ENCODE measurements around the gene GFY. TPM values are rescaled to one million over a fixed set of nuclear protein-coding genes. Genes with fewer than 3 reads are reported as not detected.

GFY gene
- total and polyA plus RNA-seq, 9 of the 15 experiments (the other 6 are each of a cell fraction or from before 2014, with no cell fraction given), result 0.06 to 0.40 (median 0.19) TPM; not detected in 3

GRCh38 chr19:49391581-49392399 lies 33.4 kb upstream of the GFY start (continued):
- no peak; a peak in 1 of 3 replicates for TF ChIP-seq CBX3 (IDR thresholded peaks at IDR 0.05; ENCODE audit: borderline replicate concordance in 1 of 2, low read length in 2 of 2)
- peak; percentile 20; the same call in 1 of the 2 replicates for TF ChIP-seq ZBTB33 (CRISPR knock-in tag; IDR thresholded peaks at IDR 0.05)
- peak; percentile 24 for TF ChIP-seq ATF7 (IDR thresholded peaks at IDR 0.05)
- TF ChIP-seq HDAC1 (IDR thresholded peaks at IDR 0.05), result peak in 1 of 2 experiments; percentile 77; a peak in 2 of 4 replicates
- 0 out of 2 replicates have a peak, but pooled peaks have one; percentile 34 for TF ChIP-seq KLF16 (IDR thresholded peaks at IDR 0.05)
- no peak for TF ChIP-seq XRCC3 (IDR thresholded peaks at IDR 0.05)
- TF ChIP-seq EWSR1 (IDR thresholded peaks at IDR 0.05; ENCODE audit: borderline replicate concordance, low read depth, partially characterized antibody), result no peak
- TF ChIP-seq ZNF347 (CRISPR knock-in tag; IDR thresholded peaks at IDR 0.05; ENCODE audit: low read depth), result no peak
- TF ChIP-seq RAD21 (CRISPR knock-in tag; conservative IDR thresholded peaks at IDR 0.05 in 1 of 2, IDR thresholded peaks at IDR 0.05 in 1 of 2), result peak; percentile 97 to 99
- peak; percentile 62; the same call in 1 of the 2 replicates for TF ChIP-seq NKRF (IDR thresholded peaks at IDR 0.05; ENCODE audit: borderline replicate concordance)
- TF ChIP-seq ZNF79 (CRISPR knock-in tag; IDR thresholded peaks at IDR 0.05; ENCODE audit: low read depth), result no peak
- TF ChIP-seq ZC3H11A (IDR thresholded peaks at IDR 0.05; ENCODE audit: low read depth, low read length), result no peak
- no peak for TF ChIP-seq NFIX (CRISPR knock-in tag; IDR thresholded peaks at IDR 0.05; ENCODE audit: low read depth)
- TF ChIP-seq HBP1 (CRISPR knock-in tag; IDR thresholded peaks at IDR 0.05), result 0 out of 2 replicates have a peak, but pooled peaks have one; percentile 39
- TF ChIP-seq, protein P1, sequence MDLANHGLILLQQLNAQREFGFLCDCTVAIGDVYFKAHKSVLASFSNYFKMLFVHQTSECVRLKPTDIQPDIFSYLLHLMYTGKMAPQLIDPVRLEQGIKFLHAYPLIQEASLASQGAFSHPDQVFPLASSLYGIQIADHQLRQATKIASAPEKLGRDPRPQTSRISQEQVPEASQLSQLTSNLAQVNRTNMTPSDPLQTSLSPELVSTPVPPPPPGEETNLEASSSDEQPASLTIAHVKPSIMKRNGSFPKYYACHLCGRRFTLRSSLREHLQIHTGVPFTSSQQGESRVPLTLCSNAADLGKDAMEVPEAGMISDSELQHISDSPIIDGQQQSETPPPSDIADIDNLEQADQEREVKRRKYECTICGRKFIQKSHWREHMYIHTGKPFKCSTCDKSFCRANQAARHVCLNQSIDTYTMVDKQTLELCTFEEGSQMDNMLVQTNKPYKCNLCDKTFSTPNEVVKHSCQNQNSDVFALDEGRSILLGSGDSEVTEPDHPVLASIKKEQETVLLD (IDR thresholded peaks at IDR 0.05), result 0 out of 2 replicates have a peak, but pooled peaks have one; percentile 70
- TF ChIP-seq RB1 (IDR thresholded peaks at IDR 0.05; ENCODE audit: low read depth), result no peak
